H1 (cell line): ENCODE data around the gene PYGB. TPM values are rescaled to one million over a fixed set of nuclear protein-coding genes. Genes with fewer than 3 reads are reported as not detected.

ENCODE experiments used
- CHD2 ChIP-seq: IDR thresholded peaks from 2 replicates; pipeline ENCODE4 v1.6.1; 2012; ENCODE audit warnings: low read length, improper control_type of control experiment
- CTCF ChIP-seq, 3 experiments: IDR thresholded peaks; 1 replicate in 2 of 3; 2 replicates in 1 of 3; pipeline versions ENCODE4 v1.5.1 to v1.6.1; 2011; ENCODE audit warnings: low read length in 3 of 3, mild to moderate bottlenecking in 3 of 3, inconsistent platforms in 2 of 3, low read depth in 1 of 3, moderate library complexity in 1 of 3; ENCODE audit not compliant: insufficient read depth in 1 of 3; ENCODE audit errors: control extremely low read depth in 1 of 3
- GABPA ChIP-seq: IDR thresholded peaks from 2 replicates; pipeline ENCODE4 v1.6.1; 2011; ENCODE audit warnings: mild to moderate bottlenecking, low read length, moderate library complexity, borderline replicate concordance; ENCODE audit not compliant: insufficient read depth
- GTF2F1 ChIP-seq: IDR thresholded peaks from 2 replicates; pipeline ENCODE4 v1.6.1; 2012; ENCODE audit warnings: low read depth, low read length, improper control_type of control experiment, borderline replicate concordance
- JUND ChIP-seq: IDR thresholded peaks from 2 replicates; pipeline ENCODE4 v1.6.1; 2011; ENCODE audit warnings: mild to moderate bottlenecking, improper control_type of control experiment, low read length
- MAX ChIP-seq: IDR thresholded peaks from 2 replicates; pipeline ENCODE4 v1.6.1; 2012; ENCODE audit warnings: inconsistent platforms
- NRF1 ChIP-seq: IDR thresholded peaks from 2 replicates; pipeline ENCODE4 v1.6.1; 2011; ENCODE audit warnings: mild to moderate bottlenecking, low read depth, low read length, improper control_type of control experiment
- POLR2AphosphoS5 ChIP-seq: IDR thresholded peaks from 2 replicates; pipeline ENCODE4 v1.6.1; 2011; ENCODE audit warnings: low read depth, low read length
- SAP30 ChIP-seq: fragments of 300-600 bp; sonication (generic); IDR thresholded peaks from 2 replicates; pipeline ENCODE4 v1.7.1; 2012; ENCODE audit warnings: low read length, moderate library complexity, mild to moderate bottlenecking, inconsistent platforms; ENCODE audit not compliant: insufficient read depth, insufficient replicate concordance
- SIN3A ChIP-seq, 2 experiments: IDR thresholded peaks in 1 of 2; conservative IDR thresholded peaks in 1 of 2; 2 replicates each; pipeline ENCODE4 v1.6.1; 2011 to 2012; ENCODE audit warnings: low read length in 2 of 2, improper control_type of control experiment in 1 of 2, low read depth in 1 of 2, mild to moderate bottlenecking in 1 of 2
- TAF7 ChIP-seq: optimal IDR thresholded peaks from 2 replicates; pipeline ENCODE3; 2011; ENCODE audit warnings: low read depth, mild to moderate bottlenecking, inconsistent platforms, low read length, moderate library complexity, borderline replicate concordance
- YY1 ChIP-seq: IDR thresholded peaks from 2 replicates; pipeline ENCODE4 v1.6.1; 2011; ENCODE audit warnings: low read depth, mild to moderate bottlenecking, low read length
- polyA plus RNA-seq, 7 experiments: library from polyadenylated mRNA; depleted of rRNA in 3 of 7; stranded (reverse) in 5 of 7; unstranded in 2 of 7; fragments of >200 nt in 5 of 7; fragments of 200-250 nt in 2 of 7; gene quantifications; 1 replicate in 5 of 7; 2 replicates in 1 of 7; 4 replicates in 1 of 7; pipeline versions ENCODE4 v1.2.1 to v1.2.3, GENCODE V29; 2011 to 2013; ENCODE audit warnings: missing spikeins in 2 of 7, mixed read lengths in 2 of 7
- total RNA-seq: library from RNA; stranded (reverse); fragmentation: NEBNext Ultra II Directional; extraction: Animal tissue kit (Norgen Biotek cat#: 25700); gene quantifications from 2 replicates; pipeline ENCODE4 v1.2.1, GENCODE V29; 2021
- TF ChIP-seq, protein P1 (sequence below): IDR thresholded peaks from 2 replicates; pipeline ENCODE4 v1.6.1; 2011; ENCODE audit warnings: low read length, improper control_type of control experiment

PYGB gene
- total and polyA plus RNA-seq, 2 of the 8 experiments (the other 6 are each of a cell fraction or from before 2014, with no cell fraction given), result 26.6 to 56.0 TPM

DNA sequence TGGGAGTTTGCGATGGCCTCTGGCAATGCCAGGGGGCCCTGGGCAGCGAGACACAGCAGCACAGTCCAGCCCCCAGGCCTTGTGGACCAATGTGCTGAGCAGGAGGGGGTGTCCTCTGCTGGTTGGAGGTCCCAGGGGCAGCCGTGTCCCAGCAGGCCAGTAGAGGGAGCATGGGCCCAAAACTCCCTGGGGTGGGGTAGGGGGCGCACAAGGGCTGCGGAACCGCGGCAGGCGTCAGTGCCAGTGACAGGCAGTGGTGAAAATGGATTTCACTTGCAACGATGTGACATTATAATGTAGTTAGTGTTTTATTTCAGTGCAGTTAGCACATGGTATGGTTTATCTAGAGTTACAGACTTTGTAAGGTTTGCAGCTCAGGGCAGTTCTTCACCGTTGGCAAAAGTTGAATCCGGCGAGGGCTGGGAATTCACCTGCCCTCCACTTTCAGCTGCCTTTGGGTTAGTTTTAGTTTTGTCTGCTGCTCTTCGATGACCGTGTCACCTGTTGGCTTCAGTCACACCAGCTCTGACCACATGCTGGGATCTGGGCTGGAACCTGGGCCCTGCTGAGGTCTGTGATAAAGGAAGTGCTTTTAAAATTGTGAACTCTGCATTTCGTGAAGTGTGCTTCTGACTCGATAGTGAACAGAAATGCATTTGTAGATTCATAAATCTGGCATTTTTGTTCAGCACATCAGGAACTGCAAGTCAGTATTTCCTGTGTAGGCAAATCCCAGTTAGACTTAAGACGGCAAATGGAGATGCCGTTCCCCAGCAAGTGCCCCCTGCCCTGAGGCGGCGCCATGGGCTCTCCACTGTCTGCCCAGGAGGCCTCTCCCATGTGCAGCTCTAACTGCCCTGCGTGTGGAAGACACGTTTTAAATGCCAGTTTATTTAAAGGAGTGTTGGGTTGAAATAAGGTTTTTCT lies 46.8 kb downstream of the PYGB start (continued):
- TF ChIP-seq CTCF (IDR thresholded peaks at IDR 0.05; ENCODE audit: control extremely low read depth in 1 of 3, insufficient read depth in 1 of 3, low read depth in 1 of 3, low read length in 3 of 3) (peak; percentile 99 to 100 (median 100)), CHD2 (0 out of 2 replicates have a peak, but pooled peaks have one; percentile 48), MAX (peak; percentile 55), TAF7 (peak; percentile 68), SAP30 (no peak), GTF2F1 (peak; percentile 64; the same call in 1 of the 2 replicates), GABPA (0 out of 2 replicates have a peak, but pooled peaks have one; percentile 50), POLR2AphosphoS5 (peak; percentile 65), JUND (peak; percentile 20; the same call in 1 of the 2 replicates), SIN3A (conservative IDR thresholded peaks at IDR 0.05 in 1 of 2, IDR thresholded peaks at IDR 0.05 in 1 of 2; ENCODE audit: low read depth in 1 of 2, low read length in 2 of 2) (peak in 1 of 2 experiments; percentile 56; a peak in 1 of 4 replicates), YY1 (0 out of 2 replicates have a peak, but pooled peaks have one; percentile 11), NRF1 (no peak)
- TF ChIP-seq, protein P1, sequence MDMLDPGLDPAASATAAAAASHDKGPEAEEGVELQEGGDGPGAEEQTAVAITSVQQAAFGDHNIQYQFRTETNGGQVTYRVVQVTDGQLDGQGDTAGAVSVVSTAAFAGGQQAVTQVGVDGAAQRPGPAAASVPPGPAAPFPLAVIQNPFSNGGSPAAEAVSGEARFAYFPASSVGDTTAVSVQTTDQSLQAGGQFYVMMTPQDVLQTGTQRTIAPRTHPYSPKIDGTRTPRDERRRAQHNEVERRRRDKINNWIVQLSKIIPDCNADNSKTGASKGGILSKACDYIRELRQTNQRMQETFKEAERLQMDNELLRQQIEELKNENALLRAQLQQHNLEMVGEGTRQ, result no peak
